Thyroid gland (tissue), 4 donors: Measurements from ENCODE around the gene XG.

Experiments used
- POLR2A ChIP-seq, 2 donors: fragments of 450-650 bp; IDR thresholded peaks; one replicate each; pipeline ENCODE4 v1.6.1; 2017; ENCODE audit warnings: antibody characterized with exemption in 2 of 2, mild to moderate bottlenecking in 2 of 2, moderate library complexity in 1 of 2
- TF ChIP-seq, protein P1 (sequence below), 6 experiments: fragments of 200-600 bp in 3 of 6; fragments of 450-650 bp in 3 of 6; sonication (generic) in 3 of 6; IDR thresholded peaks; one replicate each; pipeline ENCODE4 v1.5.1; 2016 to 2019; ENCODE audit warnings: antibody characterized with exemption in 6 of 6, mild to moderate bottlenecking in 2 of 6, inconsistent platforms in 1 of 6, moderate library complexity in 1 of 6

- TF ChIP-seq, protein P1, sequence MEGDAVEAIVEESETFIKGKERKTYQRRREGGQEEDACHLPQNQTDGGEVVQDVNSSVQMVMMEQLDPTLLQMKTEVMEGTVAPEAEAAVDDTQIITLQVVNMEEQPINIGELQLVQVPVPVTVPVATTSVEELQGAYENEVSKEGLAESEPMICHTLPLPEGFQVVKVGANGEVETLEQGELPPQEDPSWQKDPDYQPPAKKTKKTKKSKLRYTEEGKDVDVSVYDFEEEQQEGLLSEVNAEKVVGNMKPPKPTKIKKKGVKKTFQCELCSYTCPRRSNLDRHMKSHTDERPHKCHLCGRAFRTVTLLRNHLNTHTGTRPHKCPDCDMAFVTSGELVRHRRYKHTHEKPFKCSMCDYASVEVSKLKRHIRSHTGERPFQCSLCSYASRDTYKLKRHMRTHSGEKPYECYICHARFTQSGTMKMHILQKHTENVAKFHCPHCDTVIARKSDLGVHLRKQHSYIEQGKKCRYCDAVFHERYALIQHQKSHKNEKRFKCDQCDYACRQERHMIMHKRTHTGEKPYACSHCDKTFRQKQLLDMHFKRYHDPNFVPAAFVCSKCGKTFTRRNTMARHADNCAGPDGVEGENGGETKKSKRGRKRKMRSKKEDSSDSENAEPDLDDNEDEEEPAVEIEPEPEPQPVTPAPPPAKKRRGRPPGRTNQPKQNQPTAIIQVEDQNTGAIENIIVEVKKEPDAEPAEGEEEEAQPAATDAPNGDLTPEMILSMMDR (IDR thresholded peaks at IDR 0.05), result no peak
- no peak for TF ChIP-seq POLR2A (IDR thresholded peaks at IDR 0.05)
These were observed 39.4 kb upstream of the XG start for GRCh38 chrX:2712428-2712827.
